ENCODE measurements around the gene METTL4. TPM values are rescaled to one million over a fixed set of nuclear protein-coding genes. Genes with fewer than 3 reads are reported as not detected.

Gene METTL4
- total and polyA plus RNA-seq, 9 donors: 4.8 to 16.0 (median 8.5) TPM

GRCh38 chr18:2569338-2570207 lies 1.7 kb downstream of the METTL4 start:
- H3K4me1 ChIP-seq (ENCODE audit: insufficient read depth): peaks cover 5% of the 10 kb centered on the region
- no peaks in the 10 kb centered on the region for H3K27me3 ChIP-seq
- DNase-seq: no peak
- intact Hi-C loops (cut with DNase I): loop anchor here in 1 of 4 donors (10.0 kb wide), 1 partner anchor 85 kb away; the partner anchor contains the start of gene SMCHD1
- H3K27ac ChIP-seq: no peak overlapping the region
- 83 to 86% (median 84%) methylated on average over 10 of the region's 10 CpGs for WGBS, 3 donors
- no peaks in the 10 kb centered on the region for H3K36me3 ChIP-seq
- H3K9me3 ChIP-seq: no peaks in the 10 kb centered on the region
- H3K4me3 ChIP-seq: peak overlapping the region; percentile 75
- TF ChIP-seq EP300 (IDR thresholded peaks at IDR 0.05): no peak
- TF ChIP-seq CTCF (IDR thresholded peaks at IDR 0.05): no peak
- TF ChIP-seq POLR2A (IDR thresholded peaks at IDR 0.05): no peak

- Histone ChIP-seq H3K27me3 (no peaks in the 10 kb centered on the region), H3K27ac (no peak overlapping the region), H3K9me3 (no peaks in the 10 kb centered on the region), H3K36me3 (no peaks in the 10 kb centered on the region), H3K4me3 (no peak overlapping the region), H3K4me1 (ENCODE audit: insufficient read depth) (peaks cover 5% of the 10 kb centered on the region)
- intact Hi-C loops (cut with DNase I): no loop called here
- no peak for TF ChIP-seq CTCF (IDR thresholded peaks at IDR 0.05)
- TF ChIP-seq POLR2A (IDR thresholded peaks at IDR 0.05): no peak
- TF ChIP-seq EP300 (IDR thresholded peaks at IDR 0.05): no peak
- no peak for DNase-seq
- WGBS, 3 donors: 95 to 97% (median 95%) methylated on average over 3 of the region's 3 CpGs
Observed at GRCh38 chr18:2568605-2569004, 2.7 kb downstream of the METTL4 start.

- Histone ChIP-seq H3K36me3 (no peaks in the 10 kb centered on the region), H3K4me3 (no peak overlapping the region), H3K9me3 (no peaks in the 10 kb centered on the region), H3K27me3 (no peaks in the 10 kb centered on the region), H3K27ac (no peak overlapping the region), H3K4me1 (ENCODE audit: insufficient read depth) (peaks cover 5% of the 10 kb centered on the region)
- intact Hi-C loops (cut with DNase I): no loop called here
- 78 to 80% (median 78%) methylated on average over 6 of the region's 6 CpGs for WGBS, 3 donors
- DNase-seq: no peak
- TF ChIP-seq EP300 (IDR thresholded peaks at IDR 0.05) (no peak), CTCF (IDR thresholded peaks at IDR 0.05) (no peak), POLR2A (IDR thresholded peaks at IDR 0.05) (no peak)
Observed at GRCh38 chr18:2568129-2568528, 3.2 kb downstream of the METTL4 start.

GRCh38 chr18:2564373-2564772 lies 6.9 kb downstream of the METTL4 start:
- TF ChIP-seq POLR2A (IDR thresholded peaks at IDR 0.05) (no peak), EP300 (IDR thresholded peaks at IDR 0.05) (no peak), CTCF (IDR thresholded peaks at IDR 0.05) (no peak)
- no peak for DNase-seq
- Histone ChIP-seq H3K4me1 (ENCODE audit: insufficient read depth) (no peaks in the 10 kb centered on the region), H3K27me3 (no peaks in the 10 kb centered on the region), H3K27ac (no peak overlapping the region), H3K4me3 (no peak overlapping the region), H3K36me3 (no peaks in the 10 kb centered on the region), H3K9me3 (no peaks in the 10 kb centered on the region)
- WGBS, 3 donors: 91 to 97% (median 96%) methylated on average over 1 of the region's 1 CpG
- intact Hi-C loops (cut with DNase I): no loop called here
